MCF 10A (cell line): ENCODE measurements around the gene DPYD. TPM values are rescaled to one million over a fixed set of nuclear protein-coding genes. Genes with fewer than 3 reads are reported as not detected.
"Not testable (repeated sequence)": the region's sequence is repeated elsewhere in the genome, so short reads cannot be mapped to it uniquely, and the experiment has no call there.

Source experiments
- BruUV-seq: library from RNA; stranded (reverse); fragments of 400-500 nt; replicated peaks from 2 replicates; lab custom pipeline; 2021; lab: Mats Ljungman, UMichigan
- CTCF ChIA-PET: fragments of 300-600 bp; sonication (Branson Sonifier 250); formaldehyde crosslinking; extraction: SDS; loops from one replicate; lab custom pipeline; 2021; ENCODE audit warnings: antibody characterized with exemption, inconsistent platforms; lab: Yijun Ruan, JAX
- POLR2A ChIA-PET: fragments of 300-600, 350-650 bp; sonication (Branson Sonifier 250); formaldehyde crosslinking; extraction: SDS; loops from one replicate; lab custom pipeline; 2020; ENCODE audit warnings: antibody characterized with exemption, inconsistent platforms; lab: Yijun Ruan, JAX
- DNase-seq: peaks from one replicate; pipeline ENCODE4 v3.0.0-alpha.2; 2018; ENCODE audit not compliant: unreplicated experiment
- H3K27ac Mint-ChIP-seq: one replicate; pipeline ENCODE4 v1.8.0; 2022; ENCODE audit warnings: mild to moderate bottlenecking, low read depth, mixed read lengths; ENCODE audit not compliant: unreplicated experiment
- H3K27me3 Mint-ChIP-seq: one replicate; pipeline ENCODE4 v1.8.0; 2022; ENCODE audit warnings: mixed read lengths; ENCODE audit not compliant: insufficient read depth, unreplicated experiment
- H3K36me3 Mint-ChIP-seq: one replicate; pipeline ENCODE4 v1.8.0; 2022; ENCODE audit warnings: mild to moderate bottlenecking, moderate library complexity, mixed read lengths; ENCODE audit not compliant: insufficient read depth, unreplicated experiment
- H3K4me1 Mint-ChIP-seq: one replicate; pipeline ENCODE4 v1.8.0; 2022; ENCODE audit warnings: mixed read lengths; ENCODE audit not compliant: insufficient read depth, unreplicated experiment
- H3K4me3 Mint-ChIP-seq: one replicate; pipeline ENCODE4 v1.8.0; 2022; ENCODE audit warnings: mild to moderate bottlenecking, moderate library complexity, mixed read lengths; ENCODE audit not compliant: unreplicated experiment
- H3K9me3 Mint-ChIP-seq: one replicate; pipeline ENCODE4 v1.8.0; 2022; ENCODE audit warnings: mixed read lengths; ENCODE audit not compliant: unreplicated experiment
- intact Hi-C: fragments of 100-400 bp; cut with micrococcal nuclease; formaldehyde crosslinking; loops from 2 replicates; pipeline ENCODE4 v1.14.1; 2022
- total RNA-seq: library from RNA; stranded (reverse); gene quantifications from 2 replicates; pipeline ENCODE4 v1.2.3, GENCODE V29; 2022
- TF ChIP-seq, protein P1 (sequence below): fragments of 200-600 bp; IDR thresholded peaks from one replicate; pipeline ENCODE4 v1.8.0; 2022; ENCODE audit warnings: antibody characterized with exemption, mild to moderate bottlenecking; ENCODE audit not compliant: unreplicated experiment

DPYD gene
- total RNA-seq, 1 experiment from 2014 or later = 48.2 TPM

DNA sequence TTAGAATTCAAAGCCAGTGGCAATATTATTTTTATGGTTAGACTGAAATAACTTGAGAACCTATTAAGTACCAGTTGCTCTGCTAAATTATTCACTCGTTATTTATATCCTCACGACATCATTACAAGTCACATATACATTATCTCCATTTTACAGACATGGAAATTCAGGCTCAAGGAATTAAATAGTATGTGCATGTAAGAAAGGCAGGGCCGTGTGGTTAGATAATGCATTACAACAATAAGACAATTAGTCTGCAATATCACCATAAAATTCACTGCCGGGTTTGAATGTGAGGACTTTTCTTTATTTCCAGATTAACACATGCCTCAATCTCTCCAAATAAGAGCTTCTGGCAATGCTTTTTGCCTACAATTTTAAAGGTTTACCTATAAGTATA, 675.8 kb downstream of the DPYD start:
- no peak for DNase-seq
- TF ChIP-seq, protein P1, sequence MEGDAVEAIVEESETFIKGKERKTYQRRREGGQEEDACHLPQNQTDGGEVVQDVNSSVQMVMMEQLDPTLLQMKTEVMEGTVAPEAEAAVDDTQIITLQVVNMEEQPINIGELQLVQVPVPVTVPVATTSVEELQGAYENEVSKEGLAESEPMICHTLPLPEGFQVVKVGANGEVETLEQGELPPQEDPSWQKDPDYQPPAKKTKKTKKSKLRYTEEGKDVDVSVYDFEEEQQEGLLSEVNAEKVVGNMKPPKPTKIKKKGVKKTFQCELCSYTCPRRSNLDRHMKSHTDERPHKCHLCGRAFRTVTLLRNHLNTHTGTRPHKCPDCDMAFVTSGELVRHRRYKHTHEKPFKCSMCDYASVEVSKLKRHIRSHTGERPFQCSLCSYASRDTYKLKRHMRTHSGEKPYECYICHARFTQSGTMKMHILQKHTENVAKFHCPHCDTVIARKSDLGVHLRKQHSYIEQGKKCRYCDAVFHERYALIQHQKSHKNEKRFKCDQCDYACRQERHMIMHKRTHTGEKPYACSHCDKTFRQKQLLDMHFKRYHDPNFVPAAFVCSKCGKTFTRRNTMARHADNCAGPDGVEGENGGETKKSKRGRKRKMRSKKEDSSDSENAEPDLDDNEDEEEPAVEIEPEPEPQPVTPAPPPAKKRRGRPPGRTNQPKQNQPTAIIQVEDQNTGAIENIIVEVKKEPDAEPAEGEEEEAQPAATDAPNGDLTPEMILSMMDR = no peak
- CTCF ChIA-PET = interaction anchor here (0.6 to 2.9 kb wide), 3 partner anchors 106 to 845 kb away, joined by 3 to 25 read pairs (median 3); no protein-coding TSS in a partner anchor

DNA sequence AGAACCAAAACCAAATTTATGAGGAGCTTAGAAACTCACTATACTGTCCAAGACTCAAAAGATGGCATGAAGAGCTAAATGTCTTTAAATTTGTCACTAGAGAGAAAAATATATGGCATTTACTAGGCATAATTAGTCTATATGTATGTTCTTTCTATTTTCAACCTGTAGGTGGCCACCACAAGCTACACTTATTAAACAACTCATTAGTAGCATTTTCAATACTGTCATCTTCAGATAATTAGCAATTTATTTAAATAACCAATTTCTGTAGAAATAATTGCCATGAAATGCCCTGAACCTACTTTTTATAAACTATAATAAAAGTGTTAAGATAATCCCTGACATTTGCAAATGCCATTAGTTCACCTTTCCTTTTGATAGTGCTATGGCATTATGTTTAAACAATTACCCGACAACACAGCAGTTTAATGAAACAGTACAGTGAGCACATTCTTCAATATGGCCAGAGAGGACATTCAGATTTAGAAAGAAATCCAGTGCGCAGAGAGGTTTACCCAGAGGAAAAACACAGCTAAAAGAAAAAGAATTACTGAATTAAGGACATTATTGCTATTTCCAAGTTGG, 676.8 kb downstream of the DPYD start:
- H3K36me3 Mint-ChIP-seq = peaks cover 3% of the 10 kb centered on the region
- intact Hi-C loops = loop anchor here (1.0 to 10.0 kb wide), 5 partner anchors 107 to 807 kb away; no protein-coding TSS in a partner anchor
- peak overlapping the region; percentile 53 for H3K27ac Mint-ChIP-seq
- peak; percentile 35 for DNase-seq
- H3K27me3 Mint-ChIP-seq = no peaks in the 10 kb centered on the region
- H3K9me3 Mint-ChIP-seq = peaks cover 7% of the 10 kb centered on the region
- ChIA-PET POLR2A (interaction anchor here (0.6 to 1.0 kb wide), 3 partner anchors 11 to 256 kb away, joined by 3 read pairs; no protein-coding TSS in a partner anchor), CTCF (interaction anchor here (0.6 to 2.9 kb wide), 19 partner anchors 9 to 1230 kb away, joined by 3 to 25 read pairs (median 3); no protein-coding TSS in a partner anchor)
- H3K4me3 Mint-ChIP-seq = no peak overlapping the region
- TF ChIP-seq, protein P1 = peak; percentile 51
- peaks cover 5% of the 10 kb centered on the region for H3K4me1 Mint-ChIP-seq
- BruUV-seq = no TSS peak

More for the DNA sequence above, 675.8 kb downstream of the DPYD start:
- peaks cover 5% of the 10 kb centered on the region for H3K4me1 Mint-ChIP-seq
- H3K27me3 Mint-ChIP-seq = no peaks in the 10 kb centered on the region
- no peak overlapping the region for H3K27ac Mint-ChIP-seq
- peaks cover 7% of the 10 kb centered on the region for H3K9me3 Mint-ChIP-seq
- intact Hi-C loops = loop anchor here (2.0 to 10.0 kb wide), 2 partner anchors 280 to 806 kb away; no protein-coding TSS in a partner anchor
- H3K36me3 Mint-ChIP-seq = peaks cover 11% of the 10 kb centered on the region
- no peak overlapping the region for H3K4me3 Mint-ChIP-seq
- no TSS peak for BruUV-seq
- POLR2A ChIA-PET = no interaction called here

DNA sequence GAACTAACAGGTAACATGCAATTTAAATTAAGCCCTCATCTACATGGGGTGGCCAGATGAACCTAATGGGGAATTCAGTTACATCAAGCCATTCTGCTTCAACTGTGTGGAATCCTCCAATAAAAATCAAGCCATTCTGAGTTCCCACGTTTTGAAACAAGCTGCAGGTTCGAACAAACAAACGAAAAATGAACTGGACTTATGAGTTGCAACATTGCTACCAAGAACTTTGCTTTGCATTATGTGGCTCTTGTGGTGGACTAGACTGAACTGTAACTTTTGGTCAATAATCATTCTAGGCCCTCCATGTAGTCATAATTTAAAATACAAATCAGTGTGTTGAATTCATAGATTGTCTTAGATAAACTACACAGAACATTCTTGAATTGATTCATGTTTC, 682.0 kb downstream of the DPYD start:
- Mint-ChIP-seq H3K4me3 (no peak overlapping the region), H3K4me1 (no peaks in the 10 kb centered on the region), H3K36me3 (peaks cover 11% of the 10 kb centered on the region), H3K27me3 (no peaks in the 10 kb centered on the region), H3K9me3 (no peaks in the 10 kb centered on the region), H3K27ac (no peak overlapping the region)
- DNase-seq = no peak
- POLR2A ChIA-PET = no interaction called here
- BruUV-seq = no TSS peak
- intact Hi-C loops = no loop called here
- TF ChIP-seq, protein P1 = no peak
- CTCF ChIA-PET = no interaction called here

DNA sequence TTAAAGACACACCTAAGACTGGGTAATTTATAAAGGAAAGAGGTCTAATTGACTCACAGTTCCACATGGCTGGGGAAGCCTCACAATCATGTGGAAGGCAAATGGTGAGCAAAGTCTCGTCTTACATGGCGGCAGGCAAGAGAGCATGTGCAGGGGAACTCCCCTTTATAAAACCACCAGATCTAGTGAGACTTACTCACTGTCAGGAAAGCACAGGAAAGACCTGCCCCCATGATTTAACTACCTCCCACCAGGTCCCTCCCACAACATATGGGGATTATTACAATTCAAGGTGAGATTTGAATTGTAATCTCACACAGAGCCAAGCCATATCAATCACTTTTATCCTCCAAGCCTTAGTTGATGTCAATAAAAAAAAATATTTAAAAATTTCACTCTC, 689.5 kb downstream of the DPYD start:
- intact Hi-C loops, DNase-seq, POLR2A ChIA-PET, H3K4me1 Mint-ChIP-seq, BruUV-seq, H3K9me3 Mint-ChIP-seq, H3K4me3 Mint-ChIP-seq, H3K27me3 Mint-ChIP-seq, H3K27ac Mint-ChIP-seq: not testable (repeated sequence)
- CTCF ChIA-PET = interaction anchor here (1.3 to 1.8 kb wide), 2 partner anchors 12 to 93 kb away, joined by 3 to 5 read pairs; no protein-coding TSS in a partner anchor
- peaks cover 32% of the 10 kb centered on the region for H3K36me3 Mint-ChIP-seq
